Cardiac fibroblast (primary cell): ENCODE measurements around the gene PPP1R2.

Experiments
- DNase-seq, 2 donors: peaks; one replicate each; pipeline versions ENCODE4 v3.0.0 to v3.0.0-alpha.2; 2010; ENCODE audit warnings: low read depth in 2 of 2
- H3K4me3 ChIP-seq, 2 donors: replicated peaks in 1 of 2; 1 replicate in 1 of 2; 2 replicates in 1 of 2; pipeline ENCODE4 v1.5.1; 2011; ENCODE audit warnings: low read depth in 2 of 2, low read length in 2 of 2, mild to moderate bottlenecking in 2 of 2, moderate library complexity in 1 of 2
- CTCF ChIP-seq: IDR thresholded peaks from one replicate; pipeline ENCODE4 v1.5.1; 2011; ENCODE audit warnings: low read depth, mild to moderate bottlenecking, low read length, inconsistent platforms

Gene PPP1R2

GRCh38 chr3:195467641-195468390, 75.3 kb downstream of the PPP1R2 start:
- peak; percentile 10 to 60 for DNase-seq
- no peak overlapping the region for H3K4me3 ChIP-seq
- TF ChIP-seq CTCF: no peak

GRCh38 chr3:195466251-195466650, 76.9 kb downstream of the PPP1R2 start:
- H3K4me3 ChIP-seq: no peak overlapping the region
- no peak for TF ChIP-seq CTCF
- no peak for DNase-seq
